HEK293 (cell line): Measurements from ENCODE around the gene CORT.
A peak's percentile ranks its signal among the peaks of the same experiment; 100 is the strongest.

Experiments
- GLI2 ChIP-seq: fragments of 450-650 bp; formaldehyde crosslinking; IDR thresholded peaks from 2 replicates; pipeline ENCODE4; 2017; ENCODE audit warnings: missing biosample characterization, missing genetic modification characterization, low read depth, borderline replicate concordance
- KLF16 ChIP-seq: fragments of 450-650 bp; formaldehyde crosslinking; IDR thresholded peaks from 2 replicates; pipeline ENCODE4 v1.5.1; 2017; ENCODE audit warnings: missing biosample characterization, missing genetic modification characterization
- PRDM1 ChIP-seq: fragments of 450-650 bp; formaldehyde crosslinking; IDR thresholded peaks from 2 replicates; pipeline ENCODE4; 2016; ENCODE audit warnings: missing biosample characterization, missing genetic modification characterization
- PRDM4 ChIP-seq: fragments of 450-650 bp; formaldehyde crosslinking; IDR thresholded peaks from 2 replicates; pipeline ENCODE4 v1.5.1; 2017; ENCODE audit warnings: missing biosample characterization, missing genetic modification characterization
- PRDM6 ChIP-seq: fragments of 450-650 bp; formaldehyde crosslinking; IDR thresholded peaks from 2 replicates; pipeline ENCODE4 v1.5.1; 2017; ENCODE audit warnings: missing biosample characterization, missing genetic modification characterization
- YY1 ChIP-seq: fragments of 450-650 bp; formaldehyde crosslinking; IDR thresholded peaks from 2 replicates; pipeline ENCODE4 v1.5.1; 2018; ENCODE audit warnings: missing biosample characterization, missing genetic modification characterization
- ZBTB11 ChIP-seq: fragments of 450-650 bp; formaldehyde crosslinking; conservative IDR thresholded peaks from 2 replicates; pipeline ENCODE4 v1.5.1; 2016; ENCODE audit warnings: low read depth, missing biosample characterization, missing genetic modification characterization
- ZBTB6 ChIP-seq: fragments of 450-650 bp; formaldehyde crosslinking; IDR thresholded peaks from 2 replicates; pipeline ENCODE4 v1.5.1; 2017; ENCODE audit warnings: missing biosample characterization, missing genetic modification characterization
- ZNF112 ChIP-seq: fragments of 450-650 bp; formaldehyde crosslinking; IDR thresholded peaks from 2 replicates; pipeline ENCODE4 v1.5.0; 2017; ENCODE audit warnings: missing biosample characterization, missing genetic modification characterization
- ZNF211 ChIP-seq: fragments of 450-650 bp; formaldehyde crosslinking; IDR thresholded peaks from 2 replicates; pipeline ENCODE4 v1.5.1; 2016; ENCODE audit warnings: low read depth, missing biosample characterization, missing genetic modification characterization
- ZNF24 ChIP-seq: fragments of 450-650 bp; formaldehyde crosslinking; IDR thresholded peaks from 2 replicates; pipeline ENCODE4 v1.5.1; 2016; ENCODE audit warnings: missing biosample characterization, missing genetic modification characterization
- ZNF324 ChIP-seq: fragments of 450-650 bp; formaldehyde crosslinking; IDR thresholded peaks from 2 replicates; pipeline ENCODE4 v1.5.1; 2016; ENCODE audit warnings: missing biosample characterization, missing genetic modification characterization
- ZNF335 ChIP-seq: fragments of 450-650 bp; formaldehyde crosslinking; conservative IDR thresholded peaks from 2 replicates; pipeline ENCODE4 v1.5.1; 2016; ENCODE audit warnings: missing biosample characterization, missing genetic modification characterization
- ZNF398 ChIP-seq: fragments of 450-650 bp; formaldehyde crosslinking; IDR thresholded peaks from 2 replicates; pipeline ENCODE4 v1.5.1; 2017; ENCODE audit warnings: missing biosample characterization, missing genetic modification characterization
- ZNF555 ChIP-seq: fragments of 450-650 bp; formaldehyde crosslinking; conservative IDR thresholded peaks from 2 replicates; pipeline ENCODE4 v1.5.1; 2017; ENCODE audit warnings: missing biosample characterization, mild to moderate bottlenecking, missing genetic modification characterization, inconsistent platforms
- ZNF610 ChIP-seq: fragments of 450-650 bp; formaldehyde crosslinking; IDR thresholded peaks from 2 replicates; pipeline ENCODE4 v1.5.1; 2016; ENCODE audit warnings: missing biosample characterization, missing genetic modification characterization, borderline replicate concordance
- ZNF658 ChIP-seq: fragments of 450-650 bp; formaldehyde crosslinking; IDR thresholded peaks from 2 replicates; pipeline ENCODE4; 2016; ENCODE audit warnings: missing biosample characterization, missing genetic modification characterization
- ZNF701 ChIP-seq: fragments of 450-650 bp; formaldehyde crosslinking; IDR thresholded peaks from 2 replicates; pipeline ENCODE4 v1.5.1; 2016; ENCODE audit warnings: missing biosample characterization, missing genetic modification characterization
- ZNF768 ChIP-seq: fragments of 450-650 bp; formaldehyde crosslinking; IDR thresholded peaks from 2 replicates; pipeline ENCODE4 v1.5.1; 2018; ENCODE audit warnings: missing biosample characterization, mild to moderate bottlenecking, missing genetic modification characterization
- ZNF776 ChIP-seq: fragments of 450-650 bp; formaldehyde crosslinking; IDR thresholded peaks from 2 replicates; pipeline ENCODE4 v1.5.0; 2017; ENCODE audit warnings: missing biosample characterization, missing genetic modification characterization, borderline replicate concordance
- TF ChIP-seq, protein P1 (sequence below): fragments of 450-650 bp; formaldehyde crosslinking; IDR thresholded peaks from 2 replicates; pipeline ENCODE4 v1.5.1; 2016; ENCODE audit warnings: missing biosample characterization, missing genetic modification characterization
- TF ChIP-seq, protein P2 (sequence below): fragments of 450-650 bp; formaldehyde crosslinking; IDR thresholded peaks from 2 replicates; pipeline ENCODE4 v1.5.1; 2016; ENCODE audit warnings: missing biosample characterization, missing genetic modification characterization
- TF ChIP-seq, protein P3 (sequence below): fragments of 450-650 bp; formaldehyde crosslinking; IDR thresholded peaks from 2 replicates; pipeline ENCODE4 v1.5.1; 2016; ENCODE audit warnings: missing biosample characterization, missing genetic modification characterization, borderline replicate concordance

CORT gene

GRCh38 chr1:10430216-10431069 is 19.4 kb upstream of the CORT start, which contains the start of gene CENPS (continued):
- peak; percentile 63; the same call in 1 of the 2 replicates for TF ChIP-seq ZBTB6 (tag by site-specific recombination)
- TF ChIP-seq ZNF658 (tag by site-specific recombination), result no peak
- TF ChIP-seq ZNF112 (tag by site-specific recombination), result no peak
- no peak for TF ChIP-seq ZNF211 (tag by site-specific recombination)
- TF ChIP-seq ZNF24 (tag by site-specific recombination), result 0 out of 2 replicates have a peak, but pooled peaks have one; percentile 35
- no peak for TF ChIP-seq PRDM6 (tag by site-specific recombination)
- TF ChIP-seq ZNF610 (tag by site-specific recombination), result peak; percentile 88
- TF ChIP-seq PRDM1 (tag by site-specific recombination), result no peak
- peak; percentile 88; the same call in 1 of the 2 replicates for TF ChIP-seq ZNF324 (tag by site-specific recombination)
- peak; percentile 34; the same call in 1 of the 2 replicates for TF ChIP-seq ZBTB11 (tag by site-specific recombination)
- no peak for TF ChIP-seq ZNF701 (tag by site-specific recombination)
- peak; percentile 87 for TF ChIP-seq KLF16 (tag by site-specific recombination)
- no peak for TF ChIP-seq GLI2
- TF ChIP-seq, protein P1, sequence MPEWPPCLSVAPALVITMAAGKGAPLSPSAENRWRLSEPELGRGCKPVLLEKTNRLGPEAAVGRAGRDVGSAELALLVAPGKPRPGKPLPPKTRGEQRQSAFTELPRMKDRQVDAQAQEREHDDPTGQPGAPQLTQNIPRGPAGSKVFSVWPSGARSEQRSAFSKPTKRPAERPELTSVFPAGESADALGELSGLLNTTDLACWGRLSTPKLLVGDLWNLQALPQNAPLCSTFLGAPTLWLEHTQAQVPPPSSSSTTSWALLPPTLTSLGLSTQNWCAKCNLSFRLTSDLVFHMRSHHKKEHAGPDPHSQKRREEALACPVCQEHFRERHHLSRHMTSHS (tag by site-specific recombination), result 0 out of 2 replicates have a peak, but pooled peaks have one; percentile 38
- TF ChIP-seq ZNF335 (tag by site-specific recombination), result peak; percentile 96
- TF ChIP-seq, protein P2, sequence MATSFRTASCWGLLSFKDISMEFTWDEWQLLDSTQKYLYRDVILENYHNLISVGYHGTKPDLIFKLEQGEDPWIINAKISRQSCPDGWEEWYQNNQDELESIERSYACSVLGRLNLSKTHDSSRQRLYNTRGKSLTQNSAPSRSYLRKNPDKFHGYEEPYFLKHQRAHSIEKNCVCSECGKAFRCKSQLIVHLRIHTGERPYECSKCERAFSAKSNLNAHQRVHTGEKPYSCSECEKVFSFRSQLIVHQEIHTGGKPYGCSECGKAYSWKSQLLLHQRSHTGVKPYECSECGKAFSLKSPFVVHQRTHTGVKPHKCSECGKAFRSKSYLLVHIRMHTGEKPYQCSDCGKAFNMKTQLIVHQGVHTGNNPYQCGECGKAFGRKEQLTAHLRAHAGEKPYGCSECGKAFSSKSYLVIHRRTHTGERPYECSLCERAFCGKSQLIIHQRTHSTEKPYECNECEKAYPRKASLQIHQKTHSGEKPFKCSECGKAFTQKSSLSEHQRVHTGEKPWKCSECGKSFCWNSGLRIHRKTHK (tag by site-specific recombination), result no peak
- TF ChIP-seq ZNF398 (tag by site-specific recombination), result peak; percentile 44; the same call in 1 of the 2 replicates
- TF ChIP-seq ZNF555, result no peak
- TF ChIP-seq YY1 (tag by site-specific recombination), result peak; percentile 81
- TF ChIP-seq PRDM4, result no peak; the same call in 1 of the 2 replicates
- TF ChIP-seq, protein P3, sequence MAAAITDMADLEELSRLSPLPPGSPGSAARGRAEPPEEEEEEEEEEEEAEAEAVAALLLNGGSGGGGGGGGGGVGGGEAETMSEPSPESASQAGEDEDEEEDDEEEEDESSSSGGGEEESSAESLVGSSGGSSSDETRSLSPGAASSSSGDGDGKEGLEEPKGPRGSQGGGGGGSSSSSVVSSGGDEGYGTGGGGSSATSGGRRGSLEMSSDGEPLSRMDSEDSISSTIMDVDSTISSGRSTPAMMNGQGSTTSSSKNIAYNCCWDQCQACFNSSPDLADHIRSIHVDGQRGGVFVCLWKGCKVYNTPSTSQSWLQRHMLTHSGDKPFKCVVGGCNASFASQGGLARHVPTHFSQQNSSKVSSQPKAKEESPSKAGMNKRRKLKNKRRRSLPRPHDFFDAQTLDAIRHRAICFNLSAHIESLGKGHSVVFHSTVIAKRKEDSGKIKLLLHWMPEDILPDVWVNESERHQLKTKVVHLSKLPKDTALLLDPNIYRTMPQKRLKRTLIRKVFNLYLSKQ, result no peak
- TF ChIP-seq ZNF776, result peak; percentile 52; the same call in 1 of the 2 replicates
- no peak; the same call in 1 of the 2 replicates for TF ChIP-seq ZNF768
